ENCODE data around the gene C1QTNF6.
"Not testable (repeated sequence)": the region's sequence is repeated elsewhere in the genome, so short reads cannot be mapped to it uniquely, and the experiment has no call there.

C1QTNF6 gene

DNA sequence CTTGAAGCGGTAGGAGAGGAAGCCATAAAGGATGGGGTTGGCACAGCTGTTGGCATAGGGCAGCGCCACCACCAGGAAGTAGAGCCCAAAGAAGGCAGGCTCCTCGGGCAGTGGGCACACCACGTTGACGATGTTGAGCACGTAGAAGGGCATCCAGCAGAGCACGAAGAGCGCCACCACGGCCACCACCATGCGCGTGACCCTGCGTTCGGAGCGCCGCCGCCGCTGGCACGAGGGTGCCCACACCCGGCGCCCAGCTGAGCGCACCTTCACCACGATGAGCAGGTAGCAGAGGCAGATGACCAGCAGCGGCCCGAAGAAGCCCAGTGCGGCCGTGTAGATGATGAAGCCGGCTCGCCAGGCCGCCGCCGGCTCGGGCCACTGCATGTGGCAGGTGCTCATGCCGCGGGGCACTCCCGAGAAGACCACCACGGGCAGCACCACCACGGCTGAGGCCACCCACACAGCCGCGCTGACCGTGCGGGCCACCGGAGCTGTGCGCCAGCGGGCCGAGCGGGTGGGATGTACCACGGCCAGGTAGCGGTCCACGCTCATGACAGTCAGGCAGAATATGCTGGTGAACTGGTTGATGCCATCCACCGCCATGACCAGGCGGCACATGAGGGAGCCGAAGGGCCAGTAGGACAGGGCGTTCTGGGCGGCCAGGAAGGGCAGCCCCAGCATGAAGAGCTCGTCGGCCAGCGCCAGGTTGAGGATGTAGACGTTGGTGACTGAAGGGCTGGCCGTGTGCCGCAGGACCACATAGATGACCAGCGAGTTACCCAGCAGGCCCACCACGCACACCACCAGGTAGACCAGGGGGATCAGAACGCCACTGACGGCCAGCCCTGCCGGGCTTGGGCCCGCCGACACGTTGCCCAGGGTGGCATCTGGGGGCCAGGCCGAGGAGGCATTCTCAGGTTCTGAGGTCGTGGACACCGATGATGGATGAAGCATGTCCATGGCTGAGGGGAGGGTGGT, 19.1 kb upstream of the C1QTNF6 start:
- DNase-seq, result no peak

DNA sequence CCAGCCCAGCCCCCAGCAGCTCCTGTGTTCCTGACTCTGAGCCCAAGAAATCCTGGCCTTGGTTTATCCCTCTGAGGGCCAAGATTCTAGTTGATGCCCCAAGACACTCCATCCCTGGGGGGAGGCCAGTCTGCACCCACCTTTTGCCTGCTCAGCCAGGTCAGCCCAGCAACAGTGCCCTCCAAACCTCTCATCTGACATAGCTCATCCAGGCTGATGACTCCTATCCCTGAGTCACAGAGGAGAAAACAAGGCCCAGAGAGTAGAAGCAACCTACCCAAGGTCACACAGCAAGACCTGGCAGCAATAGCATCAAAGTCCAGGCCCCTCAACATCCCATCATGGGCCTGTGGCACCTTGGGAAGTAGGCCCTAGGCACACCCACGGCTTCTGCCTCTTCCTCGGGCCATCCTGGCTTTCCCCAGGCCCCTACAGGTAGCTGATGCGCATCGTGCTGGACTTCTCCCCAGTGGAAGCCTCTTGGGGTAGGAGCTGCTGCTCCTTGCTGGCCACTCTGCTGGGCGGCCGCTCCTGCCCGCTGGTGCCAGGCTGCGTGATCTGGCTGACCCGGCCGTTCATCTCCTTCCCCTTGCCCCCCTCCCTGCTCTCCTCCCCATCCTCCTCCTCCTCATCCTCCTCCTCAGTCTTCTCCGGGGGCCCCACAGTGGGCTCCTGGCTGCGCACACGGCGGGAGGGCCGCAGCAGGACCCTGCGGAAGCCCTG, 18.2 kb upstream of the C1QTNF6 start:
- no peak for DNase-seq

- no peak for DNase-seq
Measured at GRCh38 chr22:37205046-37205445, 17.0 kb upstream of the C1QTNF6 start.

DNA sequence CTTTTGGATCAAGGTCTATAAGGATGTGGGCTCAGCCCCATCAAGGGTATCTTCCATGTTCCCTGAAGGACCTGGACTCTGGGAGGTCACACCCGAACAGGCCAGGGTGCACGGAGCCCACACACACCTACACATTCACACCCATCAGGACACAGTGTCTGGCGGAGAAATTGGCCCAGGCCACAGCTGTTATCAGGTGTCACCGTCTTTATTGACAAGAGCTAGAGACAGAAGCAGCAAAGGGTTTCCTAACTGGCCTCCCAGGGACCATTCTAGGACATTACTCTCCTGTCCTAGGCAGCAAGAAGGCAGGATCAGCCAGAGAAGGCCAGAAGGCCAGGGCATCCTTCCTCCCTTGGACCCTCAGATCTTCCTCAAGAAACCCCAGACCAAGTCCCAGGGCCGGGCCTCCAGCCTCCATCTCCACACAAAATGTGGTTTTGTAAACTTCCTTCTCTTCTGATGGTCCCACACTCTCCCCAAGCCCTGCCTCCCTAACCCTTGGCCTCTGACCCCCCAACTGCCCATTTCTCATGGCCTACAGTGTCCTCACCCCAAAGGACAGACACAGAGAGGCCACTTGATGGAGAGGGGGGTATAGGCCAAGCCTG, 16.1 kb upstream of the C1QTNF6 start:
- DNase-seq, result no peak

- DNase-seq, result no peak
Measured at GRCh38 chr22:37203354-37204044, 15.5 kb upstream of the C1QTNF6 start.

GRCh38 chr22:37202716-37203115, 14.7 kb upstream of the C1QTNF6 start:
- no peak for DNase-seq

GRCh38 chr22:37202001-37202555, 14.0 kb upstream of the C1QTNF6 start:
- DNase-seq, result no peak

DNA sequence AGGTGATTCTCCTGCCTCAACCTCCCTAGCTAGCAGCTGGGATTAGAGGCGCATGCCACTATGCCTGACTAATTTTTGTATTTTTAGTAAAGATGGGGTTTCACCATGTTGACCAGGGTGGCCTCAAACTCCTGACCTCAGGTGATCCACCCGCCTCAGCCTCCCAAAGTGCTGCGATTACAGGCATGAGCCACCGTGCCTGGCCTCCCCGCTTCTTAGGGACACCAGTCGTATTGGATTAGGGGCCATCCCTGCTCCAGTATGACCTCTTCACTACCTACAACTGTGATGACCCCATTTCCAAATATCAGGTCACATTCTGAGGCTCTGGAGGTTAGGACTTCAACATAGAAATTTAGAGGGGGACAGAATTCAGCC, 13.4 kb upstream of the C1QTNF6 start:
- DNase-seq, result not testable (repeated sequence)

DNA sequence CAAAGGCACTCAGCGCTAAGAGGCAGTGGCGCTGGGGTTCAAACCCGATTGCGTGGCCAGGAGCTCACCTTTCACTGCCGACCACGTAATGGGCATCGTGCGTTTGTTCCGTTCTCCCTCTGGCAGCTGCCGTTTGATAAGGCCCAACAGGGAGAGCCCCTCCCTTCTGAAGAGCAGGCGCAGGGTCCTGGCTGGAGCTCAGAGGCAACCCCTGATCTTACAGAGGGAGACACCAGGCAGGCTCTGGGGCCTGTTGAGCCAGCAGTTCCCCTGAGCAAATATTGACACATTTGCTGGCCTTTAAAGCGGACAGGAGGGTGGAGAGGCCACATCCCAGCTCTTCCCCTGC, 11.7 kb upstream of the C1QTNF6 start:
- DNase-seq, result no peak

GRCh38 chr22:37199103-37199759, 11.2 kb upstream of the C1QTNF6 start:
- peak; percentile 99 for DNase-seq

DNA sequence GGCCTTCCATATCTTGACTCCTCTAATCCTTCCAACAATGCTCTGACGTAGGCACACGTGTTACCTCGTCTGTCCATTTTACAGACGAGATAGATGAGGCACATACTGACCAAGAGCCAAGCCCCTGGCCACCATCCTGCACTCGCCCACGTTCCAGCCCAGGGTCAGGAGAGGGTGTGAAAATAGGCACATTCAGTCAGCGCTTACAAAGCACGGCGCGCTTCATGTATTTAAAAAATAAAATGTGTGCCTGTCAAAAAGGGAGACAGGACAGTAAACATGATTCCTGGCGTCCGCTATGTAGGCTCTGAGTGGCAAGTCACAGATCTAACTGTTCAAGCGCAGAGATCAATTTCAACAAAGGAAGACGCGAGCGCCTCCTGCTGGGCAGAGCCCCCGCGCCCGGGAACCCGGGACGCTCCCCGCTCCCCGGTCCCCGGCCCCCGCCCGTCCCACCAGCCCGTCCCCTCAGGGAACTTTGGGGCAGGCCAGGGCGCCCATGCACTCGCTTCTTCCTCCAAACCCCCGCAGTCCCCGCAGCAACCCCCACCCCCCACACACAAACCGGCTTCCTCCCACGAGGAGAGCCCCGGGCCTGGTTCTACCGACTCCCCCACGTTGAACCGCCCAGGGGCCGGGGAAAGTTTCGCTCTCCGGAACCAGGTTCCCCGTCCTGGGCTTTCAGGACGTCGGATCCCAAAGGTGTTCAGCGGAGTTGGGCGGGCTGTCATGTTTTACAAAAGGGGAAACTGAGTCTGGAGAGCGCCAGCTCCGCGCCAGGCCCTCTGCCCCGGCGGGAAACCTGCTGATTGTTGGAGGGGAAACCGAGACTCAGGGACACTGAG, 10.4 kb upstream of the C1QTNF6 start:
- DNase-seq, result peak; percentile 90

- DNase-seq, result no peak
Measured at GRCh38 chr22:37197451-37198257, 9.6 kb upstream of the C1QTNF6 start.

DNA sequence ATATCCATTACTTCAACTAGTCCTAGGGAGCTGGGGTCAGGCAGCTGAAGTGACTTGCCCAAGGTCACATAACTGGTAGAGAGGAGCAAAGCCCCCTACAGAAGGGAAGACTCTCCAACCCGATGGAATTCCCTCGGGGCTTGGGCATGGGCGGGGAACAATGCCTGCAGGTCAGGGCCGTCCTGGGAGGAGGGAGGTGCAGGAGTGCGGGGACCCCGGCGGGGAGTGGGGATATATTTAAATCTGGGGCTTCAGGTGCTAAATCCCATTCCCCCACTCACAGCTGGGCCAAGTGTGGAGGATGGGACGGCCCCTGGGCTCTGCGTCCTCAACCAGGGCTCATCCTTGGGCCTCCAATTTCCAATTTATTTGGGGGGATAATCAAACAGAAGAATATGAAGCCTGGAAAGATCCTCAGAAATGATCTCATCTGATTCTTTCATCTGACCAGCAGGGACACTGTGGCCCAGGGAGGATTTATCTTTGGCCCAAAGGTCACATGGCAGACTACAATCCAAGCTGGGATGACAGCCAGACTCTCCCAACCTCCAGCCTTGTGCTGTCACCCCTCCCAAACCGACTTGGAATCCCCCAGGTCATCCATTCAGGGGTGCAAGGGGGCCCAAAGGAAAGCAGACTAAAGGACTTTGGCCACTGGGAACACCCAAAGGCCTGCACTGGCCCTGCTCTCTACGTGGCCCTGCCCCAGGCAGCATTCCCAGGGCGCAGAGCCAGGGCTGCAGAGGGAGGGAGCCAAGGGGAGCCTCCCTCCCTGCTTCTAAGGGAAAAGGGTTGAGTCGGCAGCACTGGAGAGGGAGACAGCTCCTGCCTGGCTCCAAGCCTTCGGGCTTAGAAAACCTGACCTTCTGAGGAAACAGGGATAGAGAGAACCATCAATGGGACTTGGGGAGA, 8.7 kb upstream of the C1QTNF6 start:
- DNase-seq, result no peak

- DNase-seq, result no peak
Measured at GRCh38 chr22:37195921-37196320, 7.9 kb upstream of the C1QTNF6 start.

- DNase-seq, result no peak
Measured at GRCh38 chr22:37194750-37195149, 6.7 kb upstream of the C1QTNF6 start.

DNA sequence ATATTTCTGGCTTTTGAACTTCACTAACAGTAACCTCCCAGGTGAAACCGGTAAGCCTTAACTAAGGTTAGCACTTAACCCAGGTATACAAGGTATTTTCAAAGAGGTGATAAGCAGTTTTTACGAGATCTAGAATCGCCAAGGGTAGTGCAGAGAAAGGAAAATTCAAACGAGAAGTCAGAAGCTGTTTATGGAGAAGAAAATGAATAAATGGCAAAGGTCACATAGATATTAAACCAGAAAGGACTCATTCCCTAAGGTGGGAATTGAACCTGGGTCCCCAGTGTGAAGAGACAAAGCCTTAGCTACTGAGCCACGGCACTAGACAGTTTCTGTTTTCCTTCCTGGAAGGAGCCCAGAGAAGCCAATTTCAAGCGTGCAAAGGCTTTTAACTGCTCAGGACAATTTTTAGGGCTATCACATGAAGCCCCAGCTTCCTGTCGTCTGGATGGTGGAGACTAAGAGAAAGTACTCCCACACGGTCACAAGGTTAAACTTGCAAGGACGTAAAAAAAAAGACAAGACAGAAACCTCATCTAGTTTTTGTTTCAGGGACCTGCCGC, 5.7 kb upstream of the C1QTNF6 start:
- DNase-seq, result peak; percentile 71

GRCh38 chr22:37192741-37193140, 4.7 kb upstream of the C1QTNF6 start:
- no peak for DNase-seq

DNA sequence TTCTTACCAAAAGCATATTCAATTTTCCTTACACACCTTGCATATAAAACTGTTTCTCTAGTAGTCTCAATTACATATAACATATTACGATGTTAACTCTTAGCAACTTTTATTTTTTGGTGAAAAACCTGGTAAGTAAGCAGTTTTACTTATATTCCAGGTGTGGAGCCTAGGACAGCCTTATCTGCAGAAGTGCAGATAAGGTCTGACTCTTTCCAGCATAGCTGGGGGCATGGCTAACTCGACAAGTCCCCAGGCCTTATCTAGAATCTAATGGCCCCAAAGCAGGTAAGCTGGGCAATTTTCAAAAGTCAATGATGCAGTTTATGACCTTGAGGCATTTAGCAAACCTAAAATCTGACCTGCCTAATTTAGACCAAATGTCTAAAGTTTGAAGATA, 4.2 kb upstream of the C1QTNF6 start:
- no peak for DNase-seq

DNA sequence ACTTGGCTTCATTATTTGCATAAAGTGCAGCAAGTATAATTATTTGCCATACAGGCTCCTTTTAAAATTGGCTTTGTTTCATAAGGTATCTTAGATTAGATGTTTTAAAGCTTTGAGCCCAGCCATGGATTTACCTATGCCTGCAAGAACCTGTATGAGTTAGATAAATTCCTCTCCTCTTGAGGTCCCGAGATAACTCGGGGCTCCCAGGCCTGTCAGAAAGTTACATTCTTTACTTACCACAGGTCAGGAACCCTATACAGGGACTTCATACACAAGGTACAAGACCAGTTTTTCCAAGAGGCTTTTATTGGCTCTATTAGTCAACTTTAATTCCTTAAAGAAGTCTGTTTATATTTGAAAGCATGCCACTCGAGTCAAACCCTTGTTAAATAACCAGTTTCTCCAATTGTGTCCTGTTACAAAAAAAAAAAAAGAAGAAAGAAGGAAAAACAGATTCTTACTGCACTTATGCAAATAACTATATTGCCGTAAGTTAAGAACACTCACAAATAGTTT, 2.3 kb upstream of the C1QTNF6 start:
- DNase-seq, result no peak

Measured in suppressor macrophage treated with lipopolysaccharide for 4 hours (primary cell).